Natural killer cell (primary cell): ENCODE results near the gene SIRT5. TPM values are rescaled to one million over a fixed set of nuclear protein-coding genes. Genes with fewer than 3 reads are reported as not detected.

Experiments
- ATAC-seq, 3 donors: fragments of 150-1000 bp in 2 of 3; fragments of 200-7000 bp in 1 of 3; cut with Tn5 transposase; 1 replicate in 1 of 3; 2 replicates in 2 of 3; pipeline ENCODE4 v1.10.0; 2021; ENCODE audit warnings: mild to moderate bottlenecking in 2 of 3, moderate library complexity in 2 of 3
- DNase-seq, 2 donors: peaks; one replicate each; pipeline versions ENCODE4 v3.0.0 to v3.0.0-alpha.2; 2013 to 2021; ENCODE audit warnings: mixed read lengths in 1 of 2
- H3K27ac ChIP-seq: one replicate; pipeline ENCODE4 v1.5.1; 2013; ENCODE audit warnings: mild to moderate bottlenecking, low read length
- H3K27me3 ChIP-seq: one replicate; pipeline ENCODE4 v1.6.1; 2013; ENCODE audit warnings: low read length; ENCODE audit not compliant: control insufficient read depth, insufficient read depth
- H3K36me3 ChIP-seq: one replicate; pipeline ENCODE4 v1.6.1; 2013; ENCODE audit warnings: low read length; ENCODE audit not compliant: control insufficient read depth, insufficient read depth
- H3K4me1 ChIP-seq: one replicate; pipeline ENCODE4 v1.6.1; 2013; ENCODE audit warnings: low read length; ENCODE audit not compliant: control insufficient read depth, insufficient read depth
- H3K4me3 ChIP-seq: one replicate; pipeline ENCODE4 v1.5.1; 2013; ENCODE audit warnings: low read length
- H3K9me3 ChIP-seq: one replicate; pipeline ENCODE4 v1.6.1; 2013; ENCODE audit warnings: low read length; ENCODE audit not compliant: control insufficient read depth, insufficient read depth
- H3K27ac Mint-ChIP-seq, 2 donors: one replicate each; pipeline ENCODE4 v1.8.0; 2022; ENCODE audit warnings: mild to moderate bottlenecking in 2 of 2, mixed read lengths in 2 of 2, moderate library complexity in 1 of 2
- H3K27me3 Mint-ChIP-seq, 2 donors: one replicate each; pipeline ENCODE4 v1.8.0; 2022; ENCODE audit warnings: low read depth in 2 of 2, mixed read lengths in 2 of 2
- H3K36me3 Mint-ChIP-seq: one replicate; pipeline ENCODE4 v1.8.0; 2022; ENCODE audit warnings: mixed read lengths
- H3K4me1 Mint-ChIP-seq, 2 donors: one replicate each; pipeline ENCODE4 v1.8.0; 2022; ENCODE audit warnings: mixed read lengths in 2 of 2
- H3K4me3 Mint-ChIP-seq: one replicate; pipeline ENCODE4 v1.8.0; 2022; ENCODE audit warnings: mild to moderate bottlenecking, moderate library complexity, mixed read lengths
- H3K9me3 Mint-ChIP-seq, 2 donors: one replicate each; pipeline ENCODE4 v1.8.0; 2022; ENCODE audit warnings: mixed read lengths in 2 of 2
- CTCF ChIP-seq: fragments of 200-600 bp; IDR thresholded peaks from one replicate; pipeline ENCODE4 v1.8.0; 2022; ENCODE audit warnings: antibody characterized with exemption
- WGBS: methylation state at CpG from one replicate; pipeline ENCODE4 v1.1.7; 2013; ENCODE audit warnings: missing lambda C conversion rate; ENCODE audit not compliant: insufficient coverage; 5-methylcytosine and 5-hydroxymethylcytosine counted together
- intact Hi-C: fragments of 100-400 bp; cut with micrococcal nuclease; formaldehyde crosslinking; loops from one replicate; pipeline ENCODE4 v1.14.2; 2022
- total RNA-seq, 4 donors: library from RNA; stranded (reverse); fragments of 120-200 nt in 1 of 4; gene quantifications; one replicate each; pipeline versions ENCODE4 v1.2.3 to v1.2.4, GENCODE V29; 2013 to 2022

Gene SIRT5
- total RNA-seq, 3 donors from 2014 or later (not counting 1 experiment from before 2014, with no cell fraction given), result 8.8 to 13.9 (median 12.2) TPM

GRCh38 chr6:13635948-13636658, 61.7 kb downstream of the SIRT5 start:
- no peak for TF ChIP-seq CTCF
- DNase-seq (peak in 1 of 2 donors; percentile 24), ATAC-seq (no peak)
- Mint-ChIP-seq H3K4me3 (no peak overlapping the region), H3K4me1 (peaks cover 7 to 15% of the 10 kb centered on the region in 2 donors), H3K36me3 (peaks cover 16% of the 10 kb centered on the region), H3K9me3 (no peaks in the 10 kb centered on the region), H3K27me3 (no peaks in the 10 kb centered on the region), H3K27ac (no peak overlapping the region)
- peaks cover 60% of the 10 kb centered on the region for H3K36me3 ChIP-seq
- H3K4me3 ChIP-seq, result no peak overlapping the region
- H3K9me3 ChIP-seq, result no peaks in the 10 kb centered on the region
- intact Hi-C loops, result no loop called here
- no peaks in the 10 kb centered on the region for H3K4me1 ChIP-seq
- no peak overlapping the region for H3K27ac ChIP-seq
- WGBS, result 100% methylated on average over 2 of the region's 4 CpGs
- H3K27me3 ChIP-seq, result no peaks in the 10 kb centered on the region

DNA sequence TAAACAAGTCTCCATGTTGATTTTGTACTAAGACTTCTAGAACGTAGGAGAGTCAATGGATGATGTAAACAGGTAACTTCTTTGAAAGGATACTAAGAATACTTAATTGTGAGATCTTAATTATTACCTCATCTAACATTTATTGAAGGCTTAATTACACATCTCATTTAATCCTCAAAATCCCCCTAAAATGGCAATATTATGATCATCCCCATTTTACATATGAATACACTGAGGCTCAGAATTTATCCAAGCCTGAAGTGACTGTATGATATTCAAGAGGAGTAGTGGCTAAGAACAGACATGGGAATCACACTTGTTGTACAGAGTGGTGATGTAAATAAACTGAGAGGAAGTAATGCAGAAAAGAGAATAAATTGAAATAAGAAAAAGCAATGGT, 63.6 kb downstream of the SIRT5 start:
- no peak overlapping the region for H3K27ac ChIP-seq
- intact Hi-C loops, result no loop called here

GRCh38 chr6:13638626-13639025, 64.2 kb downstream of the SIRT5 start:
- DNase-seq (no peak), ATAC-seq (no peak)
- no peak overlapping the region for H3K4me3 Mint-ChIP-seq
- H3K27me3 Mint-ChIP-seq, result no peaks in the 10 kb centered on the region
- H3K36me3 Mint-ChIP-seq, result peaks cover 22% of the 10 kb centered on the region
- no peaks in the 10 kb centered on the region for H3K27me3 ChIP-seq
- H3K9me3 Mint-ChIP-seq, result no peaks in the 10 kb centered on the region
- H3K9me3 ChIP-seq, result no peaks in the 10 kb centered on the region
- intact Hi-C loops, result no loop called here
- H3K27ac ChIP-seq, result no peak overlapping the region
- peaks cover 54% of the 10 kb centered on the region for H3K36me3 ChIP-seq
- no peaks in the 10 kb centered on the region for H3K4me1 ChIP-seq
- H3K27ac Mint-ChIP-seq, result peak overlapping the region in 1 of 2 donors; percentile 19
- WGBS, result 97% methylated on average over 3 of the region's 4 CpGs
- H3K4me3 ChIP-seq, result no peak overlapping the region
- H3K4me1 Mint-ChIP-seq, result peaks cover 7 to 22% of the 10 kb centered on the region in 2 donors
- no peak for TF ChIP-seq CTCF

More for the DNA sequence above, 63.6 kb downstream of the SIRT5 start:
- Mint-ChIP-seq H3K27me3 (no peaks in the 10 kb centered on the region), H3K27ac (peak overlapping the region in 1 of 2 donors; percentile 19), H3K4me1 (peaks cover 7 to 19% of the 10 kb centered on the region in 2 donors), H3K4me3 (no peak overlapping the region), H3K36me3 (peaks cover 19% of the 10 kb centered on the region), H3K9me3 (no peaks in the 10 kb centered on the region)
- Histone ChIP-seq H3K36me3 (peaks cover 50% of the 10 kb centered on the region), H3K27me3 (no peaks in the 10 kb centered on the region), H3K4me3 (no peak overlapping the region), H3K4me1 (no peaks in the 10 kb centered on the region), H3K9me3 (no peaks in the 10 kb centered on the region)
- no CpG with 5 or more reads among the region's 1 CpG for WGBS
- DNase-seq (no peak), ATAC-seq (no peak)
- TF ChIP-seq CTCF, result no peak

DNA sequence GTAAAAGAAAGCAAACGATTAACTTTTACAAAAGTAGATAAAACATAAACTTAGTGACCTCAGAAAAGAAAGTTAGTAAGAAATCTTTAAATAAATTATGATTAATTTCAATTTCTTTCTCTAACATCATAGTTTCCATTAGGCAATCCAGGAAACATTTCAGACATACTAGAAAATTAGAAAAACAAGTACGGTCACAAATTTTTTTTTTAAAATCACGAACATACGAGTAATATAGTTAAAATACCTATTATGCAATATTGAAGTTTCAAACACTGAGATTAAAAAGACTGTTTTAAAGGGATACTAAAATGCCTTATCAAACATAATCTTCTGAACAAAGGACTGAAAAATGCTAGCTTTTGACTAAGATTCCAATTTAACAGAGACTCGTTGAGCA, 66.9 kb downstream of the SIRT5 start:
- ATAC-seq (no peak), DNase-seq (no peak)
- Mint-ChIP-seq H3K4me3 (no peak overlapping the region), H3K9me3 (no peaks in the 10 kb centered on the region), H3K36me3 (peaks cover 22% of the 10 kb centered on the region), H3K4me1 (peaks cover 0 to 15% of the 10 kb centered on the region in 2 donors), H3K27me3 (no peaks in the 10 kb centered on the region), H3K27ac (no peak overlapping the region)
- intact Hi-C loops, result no loop called here
- peaks cover 55% of the 10 kb centered on the region for H3K36me3 ChIP-seq
- H3K4me1 ChIP-seq, result no peaks in the 10 kb centered on the region
- no peak for TF ChIP-seq CTCF
- 100% methylated on average over 1 of the region's 5 CpGs for WGBS
- no peaks in the 10 kb centered on the region for H3K9me3 ChIP-seq
- H3K27ac ChIP-seq, result no peak overlapping the region
- H3K4me3 ChIP-seq, result no peak overlapping the region
- no peaks in the 10 kb centered on the region for H3K27me3 ChIP-seq
